GM21423 (cell line): ENCODE results near the gene PLTP.
"Not testable (repeated sequence)": the region's sequence is repeated elsewhere in the genome, so short reads cannot be mapped to it uniquely, and the experiment has no call there.

Source experiments
- ATAC-seq: cut with Tn5 transposase; IDR thresholded peaks from one replicate; pipeline ENCODE4 v1.9.1; 2021; ENCODE audit warnings: mild to moderate bottlenecking, moderate library complexity; ENCODE audit not compliant: unreplicated experiment

PLTP gene

DNA sequence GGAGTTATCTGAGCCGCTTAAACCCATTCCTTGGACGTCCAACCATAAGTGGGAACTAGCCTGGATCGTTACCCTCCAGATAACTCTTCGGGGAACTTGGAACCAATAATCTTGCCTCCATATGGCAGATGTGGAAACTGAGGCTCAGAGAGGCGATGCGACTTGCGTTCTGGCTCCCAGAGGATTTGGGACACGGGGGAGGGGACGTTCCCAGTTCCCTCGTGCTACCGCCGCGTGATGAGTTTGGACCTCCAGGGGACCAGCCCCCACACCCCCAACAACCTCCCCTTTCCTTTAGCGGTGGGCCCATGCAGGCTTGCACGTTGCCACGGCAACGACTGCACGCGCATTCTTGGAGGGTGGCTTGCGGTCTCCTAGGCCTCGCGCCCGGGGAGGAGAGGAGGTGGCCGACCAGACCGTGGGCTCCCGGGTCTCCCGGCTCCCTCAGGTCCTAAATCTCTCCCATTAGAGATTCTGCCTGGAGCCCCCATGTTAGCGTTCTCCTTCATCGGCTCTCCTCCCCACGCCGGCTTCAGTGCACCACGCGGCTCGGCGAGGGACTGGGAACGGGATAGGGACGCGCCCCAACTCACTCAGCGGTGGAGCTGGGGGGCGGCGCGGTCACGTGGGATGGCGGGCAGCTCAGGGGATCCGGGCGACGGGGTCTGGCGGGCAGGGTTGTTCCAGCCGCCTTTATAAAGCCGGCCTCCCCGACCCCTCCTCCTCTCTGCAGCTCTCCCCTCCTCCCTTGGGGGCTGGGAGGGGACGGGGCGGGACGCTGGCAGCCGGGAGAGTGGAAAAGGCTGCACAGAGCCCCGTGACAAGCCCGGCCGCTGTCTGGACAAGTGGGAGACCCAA is at the start of gene PLTP:
TSS of gene PLTP (minus strand) at position 670 of the 858 bp plus-strand sequence. CDS start 703 bp downstream, outside the sequence.
- ATAC-seq = no peak

DNA sequence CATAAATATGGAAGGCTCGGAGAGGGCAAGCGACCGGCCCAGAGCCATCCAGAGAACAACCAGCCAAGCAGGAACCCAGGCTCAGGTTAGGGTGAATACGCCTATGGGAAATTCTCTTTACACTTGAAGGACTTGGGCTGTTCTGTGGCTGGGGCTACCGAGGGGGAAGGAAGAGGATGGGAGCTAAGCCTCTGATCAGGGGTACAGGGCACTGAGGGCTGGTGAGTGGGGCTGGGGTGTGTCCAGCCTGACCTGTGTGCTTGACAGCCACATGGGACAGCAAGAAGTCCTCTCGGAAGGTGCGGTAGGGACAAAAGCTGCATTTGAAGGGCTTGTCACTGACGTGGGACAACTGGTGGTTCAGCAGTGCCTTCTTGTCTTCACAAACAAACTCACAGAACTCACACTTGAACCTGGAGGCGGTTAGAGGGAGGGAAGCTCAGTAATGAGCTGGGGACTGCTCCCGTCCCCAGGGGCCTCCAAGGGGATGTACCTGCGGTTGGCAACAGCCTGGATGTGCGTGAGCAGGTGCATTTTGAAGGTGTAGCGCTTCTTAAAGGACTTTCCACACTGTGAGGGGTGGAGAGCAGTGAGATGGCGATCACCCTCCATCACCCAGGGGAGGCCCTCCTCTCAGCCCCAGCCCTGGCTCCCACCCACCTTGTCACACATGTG is 48.1 kb upstream of the PLTP start:
- no peak for ATAC-seq

GRCh38 chr20:45959126-45959525 is 47.2 kb upstream of the PLTP start:
- ATAC-seq = no peak

DNA sequence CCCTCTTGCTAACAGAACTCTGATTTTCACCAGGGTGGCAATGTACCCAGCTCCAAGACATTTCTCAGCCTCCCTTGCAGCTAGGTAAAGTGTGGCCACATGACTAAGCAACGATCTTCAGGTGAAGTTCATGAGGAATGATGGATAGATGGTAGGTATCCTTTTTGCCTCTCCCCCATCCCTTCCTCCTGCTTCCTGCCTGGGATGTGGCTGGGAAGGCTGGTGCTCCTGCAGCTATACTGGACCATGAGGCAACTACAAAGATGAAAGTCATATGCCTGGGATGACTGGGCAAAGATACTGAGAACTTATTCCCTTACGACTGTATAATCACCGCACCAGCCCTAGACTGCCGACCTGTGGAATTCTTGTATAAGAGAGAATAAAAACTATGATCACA is 46.6 kb upstream of the PLTP start:
- no peak for ATAC-seq

DNA sequence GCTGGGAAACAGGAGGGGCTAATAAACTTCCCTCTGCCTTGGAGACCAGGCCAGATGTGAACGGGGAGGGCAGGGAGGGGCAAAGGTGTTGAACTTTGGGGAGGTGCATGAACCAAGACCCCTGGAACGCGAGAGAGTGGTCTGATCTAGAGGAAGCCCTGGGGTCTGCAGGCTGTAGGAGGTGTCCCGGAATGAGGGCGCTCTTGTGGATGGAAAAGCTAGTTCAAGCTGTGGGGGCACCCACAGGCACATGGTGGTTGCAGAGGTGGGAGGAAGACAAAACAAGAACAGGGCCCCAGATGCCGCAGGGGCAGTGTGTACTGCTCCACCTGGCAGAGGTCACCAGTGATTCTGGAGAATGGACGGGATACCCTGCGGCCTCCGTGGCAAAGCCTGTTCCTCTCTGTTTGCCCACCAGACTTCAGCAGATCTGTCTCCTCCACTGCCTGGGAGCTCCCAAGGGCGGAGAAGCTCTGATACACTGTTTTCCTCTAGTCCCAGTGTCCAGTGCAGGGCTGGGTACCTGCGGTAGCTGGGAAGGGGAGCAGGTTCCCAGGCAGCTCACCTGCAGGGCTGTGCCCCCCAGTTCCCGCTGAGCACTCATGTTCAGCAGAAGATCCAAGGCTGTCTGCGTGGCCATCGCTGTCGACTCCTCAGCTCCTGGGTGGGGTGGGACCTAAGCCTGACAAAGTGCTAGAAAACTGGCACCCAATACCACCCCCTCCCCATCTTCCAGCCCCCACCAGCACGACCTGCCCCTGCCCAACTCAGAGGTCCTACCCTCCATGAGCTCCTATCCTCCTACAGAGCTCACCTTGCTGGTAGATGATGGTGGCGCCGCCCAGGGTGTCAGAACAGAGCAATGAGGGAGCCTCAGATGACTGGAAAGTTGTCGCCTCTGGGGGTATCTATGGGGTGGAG is 45.3 kb upstream of the PLTP start:
- no peak for ATAC-seq

- not testable (repeated sequence) for ATAC-seq
Observed at GRCh38 chr20:45956326-45956725, 44.4 kb upstream of the PLTP start.

DNA sequence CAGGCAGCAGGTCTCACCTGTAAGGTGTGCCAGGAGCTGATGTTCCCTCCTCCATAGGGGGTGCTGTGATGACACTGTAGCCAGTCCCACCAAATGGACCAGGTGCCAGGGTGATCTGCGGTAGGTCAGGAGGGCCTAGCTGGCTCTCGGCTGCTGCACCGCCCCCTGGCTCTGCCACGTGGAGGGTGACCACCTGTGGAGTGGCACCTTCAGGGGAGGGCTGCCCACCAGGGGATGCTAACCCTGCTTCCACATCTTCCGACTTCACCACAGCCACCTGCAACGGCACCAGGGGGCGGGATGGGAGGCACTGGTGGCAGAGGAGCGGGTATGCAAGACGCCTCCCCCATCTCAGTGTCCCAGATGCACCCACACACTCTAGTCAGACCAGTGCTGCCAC is 41.7 kb upstream of the PLTP start:
- ATAC-seq = no peak

GRCh38 chr20:45952861-45953260 is 40.9 kb upstream of the PLTP start:
- ATAC-seq = no peak

DNA sequence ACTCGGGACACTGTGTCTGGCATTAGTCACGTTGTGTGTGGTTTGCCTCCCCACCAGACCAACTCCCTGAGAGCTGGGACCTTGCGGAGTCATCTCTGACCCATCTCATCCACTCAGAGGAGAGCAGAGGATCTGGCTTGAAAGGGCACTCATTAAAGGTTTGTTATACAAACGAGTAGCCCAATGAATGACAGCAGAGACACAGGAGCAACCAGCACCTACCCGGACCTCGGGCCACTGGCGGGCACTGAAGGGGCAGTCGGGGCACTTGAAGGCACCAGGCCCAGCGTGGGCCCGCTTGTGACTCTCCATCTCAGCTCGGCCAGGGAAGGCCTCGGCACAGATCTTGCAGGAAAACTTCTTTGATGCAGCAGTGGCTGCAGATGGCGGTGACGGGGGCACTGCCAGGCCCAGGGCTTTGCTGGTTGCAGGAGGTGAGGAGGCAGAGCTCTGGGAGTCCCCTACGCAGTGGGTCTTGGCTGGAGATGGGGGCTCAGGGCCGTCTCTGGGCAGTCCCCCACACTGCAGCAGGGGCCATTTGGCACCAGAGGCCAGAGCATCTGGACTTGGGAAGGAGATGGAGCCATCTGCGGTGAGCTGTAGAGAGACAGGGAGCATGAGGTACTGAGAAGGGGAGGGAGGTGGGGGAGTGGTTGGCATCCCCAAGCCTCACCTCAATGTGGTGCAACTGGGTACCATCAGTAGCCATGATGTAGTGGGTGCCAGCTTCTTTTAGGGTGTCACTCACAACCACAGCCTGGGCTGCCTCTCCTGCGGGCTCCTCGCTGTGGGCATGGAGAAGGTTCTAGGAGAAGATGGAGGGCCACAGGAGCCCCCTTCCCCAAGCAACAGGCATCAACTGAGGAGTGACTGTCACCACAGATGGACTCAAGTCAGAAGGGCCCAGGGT is 40.2 kb upstream of the PLTP start:
- ATAC-seq = no peak

GRCh38 chr20:45950330-45950646 is 38.3 kb upstream of the PLTP start:
- ATAC-seq = no peak

DNA sequence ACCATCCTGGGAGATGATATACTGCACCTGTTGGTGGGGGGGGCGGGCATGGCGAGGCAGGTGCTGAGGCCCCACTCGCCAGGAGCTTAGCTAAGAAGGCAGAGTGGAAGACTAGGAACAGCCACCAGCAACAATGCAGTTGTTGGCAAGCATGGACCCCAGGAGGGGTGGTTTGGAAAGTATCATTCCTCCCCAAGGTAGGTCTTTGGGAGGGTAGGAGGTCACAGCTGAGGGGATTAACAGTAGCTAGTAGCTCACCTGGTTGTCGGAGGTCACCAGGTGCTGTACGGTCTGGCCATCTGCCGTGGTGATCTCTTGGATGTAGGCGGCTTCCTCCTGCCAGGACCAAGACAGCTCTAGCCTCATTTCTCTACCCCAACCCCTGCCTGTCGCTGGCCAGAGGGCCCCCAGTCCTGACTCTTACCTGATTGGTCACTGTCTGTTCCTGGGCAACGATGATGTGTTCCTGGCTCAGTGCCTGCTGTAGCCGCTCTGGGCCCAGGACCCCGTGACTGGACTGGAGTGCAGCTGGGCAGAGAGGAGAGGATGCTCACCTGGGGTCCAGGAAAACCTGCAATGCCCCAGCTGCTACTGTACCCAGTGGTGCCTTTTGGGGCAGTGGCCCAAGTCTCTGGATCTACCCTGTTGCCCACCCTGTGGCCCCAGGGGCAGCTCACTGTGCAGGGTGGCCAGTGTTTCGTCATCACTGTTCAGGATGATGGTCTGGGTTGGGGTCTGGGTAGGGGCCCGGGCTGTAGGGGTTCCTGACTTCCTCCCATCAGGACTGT is 37.8 kb upstream of the PLTP start:
- no peak for ATAC-seq

- ATAC-seq = no peak
Observed at GRCh38 chr20:45948742-45949541, 37.0 kb upstream of the PLTP start.

DNA sequence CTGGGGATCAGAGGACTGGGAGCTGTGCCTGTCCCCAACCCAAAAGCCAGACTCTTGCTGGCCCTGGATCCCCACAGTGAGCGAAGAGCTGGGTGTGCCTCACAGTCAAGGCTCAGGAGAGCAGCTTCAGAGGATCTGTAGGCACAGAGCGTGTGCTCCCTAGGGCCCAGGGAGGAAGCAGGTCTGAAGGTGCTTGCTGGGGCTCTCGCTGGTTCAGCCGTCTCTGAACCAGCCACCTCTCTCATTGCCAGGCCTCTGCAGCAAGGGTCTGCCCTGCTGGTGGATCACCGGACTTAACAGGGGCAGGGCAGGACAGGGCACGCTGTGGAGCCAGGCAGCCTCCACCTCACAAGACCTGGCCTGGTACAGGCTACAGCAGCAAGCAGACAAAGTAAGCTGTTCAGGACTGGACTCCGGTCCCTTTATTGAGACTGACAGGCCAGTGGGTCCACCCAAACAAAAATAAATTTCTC is 36.3 kb upstream of the PLTP start:
- no peak for ATAC-seq

- no peak for ATAC-seq
Observed at GRCh38 chr20:45947110-45947866, 35.3 kb upstream of the PLTP start.

- no peak for ATAC-seq
Observed at GRCh38 chr20:45946149-45946970, 34.4 kb upstream of the PLTP start.

DNA sequence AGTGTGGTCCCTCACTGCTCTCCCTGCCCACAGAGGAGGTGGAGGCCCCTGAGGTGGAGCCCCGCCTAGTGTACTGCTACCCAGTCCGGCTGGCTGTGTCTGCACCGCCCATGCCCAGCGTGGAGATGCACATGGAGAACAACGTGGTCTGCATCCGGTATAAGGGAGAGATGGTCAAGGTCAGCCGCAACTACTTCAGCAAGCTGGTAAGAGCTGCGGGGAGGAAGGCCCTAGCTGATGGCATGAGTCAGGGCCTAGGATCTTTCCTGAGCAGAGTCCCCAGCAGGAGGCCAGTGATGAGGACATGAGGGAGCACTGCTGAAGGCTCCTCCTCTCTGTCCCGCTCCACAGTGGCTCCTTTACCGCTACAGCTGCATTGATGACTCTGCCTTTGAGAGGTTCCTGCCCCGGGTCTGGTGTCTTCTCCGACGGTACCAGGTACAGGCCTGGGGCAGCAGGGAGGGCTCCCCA is 33.8 kb upstream of the PLTP start:
- ATAC-seq = no peak
